Endodermal cell (in vitro differentiated cells): Measurements from ENCODE around the gene EYA2. TPM values are rescaled to one million over a fixed set of nuclear protein-coding genes. Genes with fewer than 3 reads are reported as not detected.

Source experiments
- DNase-seq: peaks from one replicate; pipeline ENCODE4 v3.0.0-alpha.2; 2017
- H3K27ac ChIP-seq: 2 replicates; pipeline ENCODE4 v1.5.1; 2013; ENCODE audit warnings: mild to moderate bottlenecking, low read depth, low read length, moderate library complexity
- H3K27me3 ChIP-seq: 2 replicates; pipeline ENCODE4 v1.6.1; 2013; ENCODE audit warnings: mild to moderate bottlenecking, low read length, moderate library complexity; ENCODE audit not compliant: insufficient read depth, control insufficient read depth, poor library complexity, severe bottlenecking
- H3K36me3 ChIP-seq: 2 replicates; pipeline ENCODE4 v1.7.0; 2013; ENCODE audit warnings: mild to moderate bottlenecking, low read length, moderate library complexity; ENCODE audit not compliant: control insufficient read depth, insufficient read depth
- H3K4me1 ChIP-seq: one replicate; pipeline ENCODE4 v1.7.0; 2013; ENCODE audit warnings: low read length; ENCODE audit not compliant: control insufficient read depth, insufficient read depth
- H3K4me3 ChIP-seq: 2 replicates; pipeline ENCODE4 v1.5.1; 2013; ENCODE audit warnings: mild to moderate bottlenecking, low read length, moderate library complexity
- H3K9ac ChIP-seq: 2 replicates; pipeline ENCODE4 v1.6.1; 2013; ENCODE audit warnings: mild to moderate bottlenecking, low read length, moderate library complexity; ENCODE audit not compliant: poor library complexity, severe bottlenecking; ENCODE audit errors: extremely low read depth
- H3K9me3 ChIP-seq: 2 replicates; pipeline ENCODE4 v1.6.1; 2013; ENCODE audit warnings: mild to moderate bottlenecking, low read length, moderate library complexity; ENCODE audit not compliant: control insufficient read depth
- H3K27ac Mint-ChIP-seq: 2 replicates; pipeline ENCODE4 v1.8.0; 2020; ENCODE audit warnings: mixed read lengths
- H3K27me3 Mint-ChIP-seq: 2 replicates; pipeline ENCODE4 v1.8.0; 2021; ENCODE audit warnings: mild to moderate bottlenecking, mixed read lengths; ENCODE audit not compliant: insufficient read depth
- H3K36me3 Mint-ChIP-seq: 2 replicates; pipeline ENCODE4 v1.8.0; 2020; ENCODE audit warnings: low read depth, mixed read lengths
- H3K4me1 Mint-ChIP-seq: 2 replicates; pipeline ENCODE4 v1.8.0; 2020; ENCODE audit warnings: mixed read lengths
- H3K4me3 Mint-ChIP-seq: 2 replicates; pipeline ENCODE4 v1.8.0; 2020; ENCODE audit warnings: mild to moderate bottlenecking, moderate library complexity, mixed read lengths
- H3K9me3 Mint-ChIP-seq: 2 replicates; pipeline ENCODE4 v1.8.0; 2020; ENCODE audit warnings: mild to moderate bottlenecking, mixed read lengths
- WGBS, 2 experiments: methylation state at CpG; one replicate each; pipeline versions ENCODE4 v1.1.5 to v1.1.7; 2013; ENCODE audit warnings: missing lambda C conversion rate in 2 of 2, mixed read lengths in 1 of 2; ENCODE audit not compliant: insufficient coverage in 1 of 2, insufficient read length in 1 of 2; 5-methylcytosine and 5-hydroxymethylcytosine counted together
- total RNA-seq, 2 donors: library from RNA; stranded (reverse); fragmentation: NEBNext Ultra II Directional in 1 of 2; extraction: Animal tissue kit (Norgen Biotek cat#: 25700) in 1 of 2; gene quantifications; 2 replicates in 1 of 2; 3 replicates in 1 of 2; pipeline ENCODE4 v1.2.1, GENCODE V29; 2021
- TF ChIP-seq, protein P1 (sequence below): fragments of 200-600 bp; sonication (generic); conservative IDR thresholded peaks from 2 replicates; pipeline ENCODE4 v1.5.0; 2021; ENCODE audit warnings: antibody characterized with exemption, mild to moderate bottlenecking

The EYA2 gene
- total RNA-seq, 2 donors from 2014 or later = 9.1 to 18.0 TPM

DNA sequence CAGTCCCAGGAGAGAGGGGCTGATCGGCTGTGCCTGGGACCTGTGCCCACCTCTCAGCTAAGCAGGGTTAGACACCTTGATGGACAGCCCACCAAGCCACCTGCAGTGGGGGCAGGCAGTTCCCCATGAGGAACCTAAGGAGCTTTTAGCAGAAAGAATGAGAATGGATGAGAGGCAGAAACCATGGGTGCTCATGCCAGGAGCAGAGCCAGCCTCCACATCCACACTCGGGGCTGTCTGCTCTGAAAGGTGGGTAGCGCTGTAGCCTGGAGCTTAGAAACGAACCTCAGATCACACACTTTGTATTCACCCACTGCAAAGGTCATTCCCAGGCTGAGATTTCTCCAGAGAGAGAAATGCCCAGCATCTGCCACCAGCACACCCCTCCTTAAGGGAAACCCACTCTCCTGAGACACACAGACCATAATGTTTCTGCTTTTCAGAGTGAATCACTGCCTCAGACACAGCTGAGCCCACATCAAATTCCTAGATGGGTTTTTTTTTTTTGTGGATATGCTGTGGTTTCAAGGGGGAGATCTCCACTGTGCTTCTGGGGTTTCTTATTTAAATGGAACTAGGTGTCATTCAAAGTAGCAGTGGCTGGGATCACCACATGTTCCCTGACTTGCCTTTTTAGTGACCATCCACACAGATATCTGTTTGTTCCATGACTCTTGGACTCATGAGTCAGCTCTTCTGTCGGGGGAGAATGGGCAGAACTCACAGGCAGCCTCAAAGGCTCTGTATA is 218.9 kb downstream of the EYA2 start:
- peaks cover 21% of the 10 kb centered on the region for H3K9me3 ChIP-seq
- no peak overlapping the region for H3K27ac ChIP-seq
- H3K4me3 ChIP-seq = no peak overlapping the region
- no peaks in the 10 kb centered on the region for H3K27me3 ChIP-seq
- no peak for DNase-seq
- no peaks in the 10 kb centered on the region for H3K27me3 Mint-ChIP-seq
- no peak overlapping the region for H3K4me3 Mint-ChIP-seq
- TF ChIP-seq, protein P1, sequence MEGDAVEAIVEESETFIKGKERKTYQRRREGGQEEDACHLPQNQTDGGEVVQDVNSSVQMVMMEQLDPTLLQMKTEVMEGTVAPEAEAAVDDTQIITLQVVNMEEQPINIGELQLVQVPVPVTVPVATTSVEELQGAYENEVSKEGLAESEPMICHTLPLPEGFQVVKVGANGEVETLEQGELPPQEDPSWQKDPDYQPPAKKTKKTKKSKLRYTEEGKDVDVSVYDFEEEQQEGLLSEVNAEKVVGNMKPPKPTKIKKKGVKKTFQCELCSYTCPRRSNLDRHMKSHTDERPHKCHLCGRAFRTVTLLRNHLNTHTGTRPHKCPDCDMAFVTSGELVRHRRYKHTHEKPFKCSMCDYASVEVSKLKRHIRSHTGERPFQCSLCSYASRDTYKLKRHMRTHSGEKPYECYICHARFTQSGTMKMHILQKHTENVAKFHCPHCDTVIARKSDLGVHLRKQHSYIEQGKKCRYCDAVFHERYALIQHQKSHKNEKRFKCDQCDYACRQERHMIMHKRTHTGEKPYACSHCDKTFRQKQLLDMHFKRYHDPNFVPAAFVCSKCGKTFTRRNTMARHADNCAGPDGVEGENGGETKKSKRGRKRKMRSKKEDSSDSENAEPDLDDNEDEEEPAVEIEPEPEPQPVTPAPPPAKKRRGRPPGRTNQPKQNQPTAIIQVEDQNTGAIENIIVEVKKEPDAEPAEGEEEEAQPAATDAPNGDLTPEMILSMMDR = no peak
- no peak overlapping the region for H3K27ac Mint-ChIP-seq
- H3K36me3 Mint-ChIP-seq = peaks cover 20% of the 10 kb centered on the region
- H3K4me1 Mint-ChIP-seq = peaks cover 15% of the 10 kb centered on the region
- H3K36me3 ChIP-seq = peaks cover 24% of the 10 kb centered on the region
- H3K9me3 Mint-ChIP-seq = peaks cover 7% of the 10 kb centered on the region
- H3K4me1 ChIP-seq = peaks cover 11% of the 10 kb centered on the region
- WGBS, 2 experiments = 74 to 86% methylated on average over 4 to 5 of the region's 5 CpGs
- no peak overlapping the region for H3K9ac ChIP-seq

DNA sequence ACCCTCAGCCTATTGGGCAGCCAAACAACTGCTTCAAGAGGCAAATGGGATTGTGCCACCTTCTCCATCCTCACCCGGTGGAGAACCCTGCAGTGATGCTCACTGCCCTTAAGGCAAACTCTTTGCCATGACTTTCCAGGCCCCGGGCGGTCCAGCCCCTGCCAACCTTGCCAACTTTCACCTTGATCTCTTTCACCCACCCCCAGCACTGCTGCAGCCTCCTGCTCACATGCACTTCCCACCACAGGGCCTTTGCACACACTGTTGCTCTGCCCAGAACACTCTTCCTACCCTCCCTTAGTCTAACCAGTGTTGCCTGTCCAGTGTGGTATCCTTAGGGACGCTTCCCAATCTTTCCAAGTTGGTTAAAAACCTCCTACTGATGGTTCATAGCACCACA is 221.1 kb downstream of the EYA2 start:
- Mint-ChIP-seq H3K36me3 (peaks cover 15% of the 10 kb centered on the region), H3K9me3 (peaks cover 7% of the 10 kb centered on the region), H3K4me1 (peaks cover 26% of the 10 kb centered on the region), H3K4me3 (no peak overlapping the region), H3K27ac (no peak overlapping the region), H3K27me3 (no peaks in the 10 kb centered on the region)
- Histone ChIP-seq H3K9me3 (peaks cover 11% of the 10 kb centered on the region), H3K4me3 (no peak overlapping the region), H3K36me3 (peaks cover 13% of the 10 kb centered on the region), H3K4me1 (peaks cover 17% of the 10 kb centered on the region), H3K9ac (no peak overlapping the region), H3K27ac (no peak overlapping the region), H3K27me3 (no peaks in the 10 kb centered on the region)
- 91 to 100% methylated on average over 4 of the region's 4 CpGs for WGBS, 2 experiments
- DNase-seq = no peak
- TF ChIP-seq, protein P1 = no peak

DNA sequence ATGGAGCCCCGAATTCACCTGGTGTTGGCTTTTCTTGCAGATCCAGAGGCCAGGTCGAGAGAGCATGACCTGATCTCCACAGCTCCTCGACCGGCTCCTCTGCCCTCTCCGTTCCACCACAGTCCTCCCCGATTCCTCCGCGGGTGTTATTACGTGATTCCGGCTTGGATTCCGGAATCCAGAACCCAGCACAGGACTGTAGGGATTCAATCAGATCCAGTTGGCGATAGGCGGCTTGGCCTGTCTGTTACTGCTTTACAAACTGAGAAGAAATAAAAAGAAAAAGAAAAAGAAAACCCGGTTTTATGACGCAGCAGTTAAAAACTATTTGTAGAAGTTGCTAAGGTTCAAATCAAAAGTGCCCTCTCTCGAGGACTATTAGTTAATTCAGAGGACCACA is 222.7 kb downstream of the EYA2 start:
- Mint-ChIP-seq H3K27ac (peak overlapping the region; percentile 3), H3K36me3 (peaks cover 9% of the 10 kb centered on the region), H3K4me1 (peaks cover 26% of the 10 kb centered on the region), H3K9me3 (no peaks in the 10 kb centered on the region), H3K27me3 (no peaks in the 10 kb centered on the region), H3K4me3 (no peak overlapping the region)
- Histone ChIP-seq H3K9me3 (no peaks in the 10 kb centered on the region), H3K4me3 (no peak overlapping the region), H3K27ac (no peak overlapping the region), H3K36me3 (peaks cover 4% of the 10 kb centered on the region), H3K9ac (no peak overlapping the region), H3K4me1 (peaks cover 17% of the 10 kb centered on the region), H3K27me3 (no peaks in the 10 kb centered on the region)
- 95 to 97% methylated on average over 14 to 16 of the region's 16 CpGs for WGBS, 2 experiments
- TF ChIP-seq, protein P1 = no peak
- no peak for DNase-seq
